Measurements from ENCODE around the gene EIF4G1.

- TF ChIP-seq CTCF (IDR thresholded peaks at IDR 0.05; ENCODE audit: poor library complexity) (no peak), EZH2 (IDR thresholded peaks at IDR 0.05; ENCODE audit: borderline replicate concordance) (no peak)
Observed at GRCh38 chr3:184272269-184272668, 42.1 kb upstream of the EIF4G1 start.

All from hepatocyte (in vitro differentiated cells).